ENCODE measurements around the gene THOC7. TPM values are rescaled to one million over a fixed set of nuclear protein-coding genes. Genes with fewer than 3 reads are reported as not detected.

Gene THOC7
- polyA plus RNA-seq, 3 donors: 22.2 to 74.8 (median 70.1) TPM

- H3K4me1 ChIP-seq (ENCODE audit: control insufficient read depth in 1 of 2, insufficient read depth in 2 of 2, low read length in 2 of 2): peaks cover 33 to 46% of the 10 kb centered on the region in 2 donors
- H3K9me3 ChIP-seq (replicated peaks in 1 of 2; ENCODE audit: control insufficient read depth in 1 of 2, insufficient read depth in 1 of 2, low read length in 2 of 2): no peaks in the 10 kb centered on the region
- peaks cover 61% of the 10 kb centered on the region for H3K79me2 ChIP-seq (ENCODE audit: insufficient read depth, low read length)
- peaks cover 43% of the 10 kb centered on the region for H3K4me1 Mint-ChIP-seq
- H3K27ac ChIP-seq (ENCODE audit: low read depth in 1 of 2, low read length in 2 of 2): peak overlapping the region; percentile 81 to 91
- no peaks in the 10 kb centered on the region for H3K9me3 Mint-ChIP-seq
- intact Hi-C loops (cut with micrococcal nuclease): loop anchor here (2.0 to 5.0 kb wide), 4 partner anchors 34 to 66 kb away; no protein-coding TSS in a partner anchor
- H3K36me3 ChIP-seq (replicated peaks in 1 of 2; ENCODE audit: control insufficient read depth in 1 of 2, insufficient read depth in 2 of 2, low read length in 2 of 2): peaks cover 14 to 31% of the 10 kb centered on the region in 2 donors
- peaks cover 24 to 42% of the 10 kb centered on the region in 2 donors for H3K36me3 Mint-ChIP-seq
- H3K27me3 Mint-ChIP-seq (ENCODE audit: low read depth in 3 of 3): peaks cover 0 to 4% (median 0%) of the 10 kb centered on the region in 3 donors
- peak overlapping the region; percentile 92 to 95 for H3K4me3 Mint-ChIP-seq
- peak overlapping the region; percentile 81 for H2AFZ ChIP-seq (ENCODE audit: insufficient read depth, low read depth, low read length, poor library complexity, severe bottlenecking)
- H3K27me3 ChIP-seq (ENCODE audit: control insufficient read depth in 2 of 2, insufficient read depth in 2 of 2, low read length in 2 of 2): no peaks in the 10 kb centered on the region
- H3K4me3 ChIP-seq (replicated peaks in 1 of 3; ENCODE audit: low read depth in 2 of 3, low read length in 3 of 3): peak overlapping the region; percentile 77 to 89 (median 84)
- H3K27ac Mint-ChIP-seq: peak overlapping the region; percentile 85 to 96 (median 94)
- DNase-seq: peak in 2 of 3 donors; percentile 25 to 35
- no peak for TF ChIP-seq CTCF (IDR thresholded peaks at IDR 0.05)
- H3K9ac ChIP-seq (ENCODE audit: insufficient read depth, low read length, poor library complexity, severe bottlenecking): peak overlapping the region; percentile 81
- peaks cover 35% of the 10 kb centered on the region for H4K20me1 ChIP-seq (ENCODE audit: insufficient read depth, low read length)
- peak overlapping the region; percentile 93 for H3K4me2 ChIP-seq (replicated peaks; ENCODE audit: extremely low read depth, low read length, poor library complexity, severe bottlenecking)
- WGBS (ENCODE audit: insufficient coverage): under 1% methylated on average over 17 of the region's 18 CpGs
These were observed 47.9 kb upstream of the THOC7 start for GRCh38 chr3:63911509-63911872.

- Histone ChIP-seq H3K4me2 (replicated peaks; ENCODE audit: extremely low read depth, low read length, poor library complexity, severe bottlenecking) (peak overlapping the region; percentile 93), H4K20me1 (ENCODE audit: insufficient read depth, low read length) (peaks cover 40% of the 10 kb centered on the region), H2AFZ (ENCODE audit: insufficient read depth, low read depth, low read length, poor library complexity, severe bottlenecking) (no peak overlapping the region), H3K36me3 (replicated peaks in 1 of 2; ENCODE audit: control insufficient read depth in 1 of 2, insufficient read depth in 2 of 2, low read length in 2 of 2) (peaks cover 8 to 31% of the 10 kb centered on the region in 2 donors), H3K9ac (ENCODE audit: insufficient read depth, low read length, poor library complexity, severe bottlenecking) (peak overlapping the region; percentile 81), H3K4me1 (ENCODE audit: control insufficient read depth in 1 of 2, insufficient read depth in 2 of 2, low read length in 2 of 2) (peaks cover 33 to 46% of the 10 kb centered on the region in 2 donors), H3K79me2 (ENCODE audit: insufficient read depth, low read length) (peaks cover 60% of the 10 kb centered on the region), H3K9me3 (replicated peaks in 1 of 2; ENCODE audit: control insufficient read depth in 1 of 2, insufficient read depth in 1 of 2, low read length in 2 of 2) (no peaks in the 10 kb centered on the region), H3K27me3 (ENCODE audit: control insufficient read depth in 2 of 2, insufficient read depth in 2 of 2, low read length in 2 of 2) (no peaks in the 10 kb centered on the region), H3K4me3 (replicated peaks in 1 of 3; ENCODE audit: low read depth in 2 of 3, low read length in 3 of 3) (peak overlapping the region; percentile 77 to 89 (median 84)), H3K27ac (ENCODE audit: low read depth in 1 of 2, low read length in 2 of 2) (peak overlapping the region in 1 of 2 donors; percentile 91)
- Mint-ChIP-seq H3K36me3 (peaks cover 26 to 41% of the 10 kb centered on the region in 2 donors), H3K4me1 (peaks cover 43% of the 10 kb centered on the region), H3K27me3 (ENCODE audit: low read depth in 3 of 3) (peaks cover 0 to 4% (median 0%) of the 10 kb centered on the region in 3 donors), H3K9me3 (no peaks in the 10 kb centered on the region), H3K27ac (peak overlapping the region in 6 of 7 donors; percentile 85 to 95 (median 94)), H3K4me3 (peak overlapping the region; percentile 92 to 95)
- intact Hi-C loops (cut with micrococcal nuclease): loop anchor here (2.0 to 5.0 kb wide), 4 partner anchors 34 to 66 kb away; no protein-coding TSS in a partner anchor
- whole genome bisulfite sequencing (ENCODE audit: insufficient coverage): no CpG with 5 or more reads among the region's 1 CpG
- peak in 1 of 3 donors; percentile 26 for DNase-seq
- no peak for TF ChIP-seq CTCF (IDR thresholded peaks at IDR 0.05)
These were observed 47.3 kb upstream of the THOC7 start for GRCh38 chr3:63910891-63911290.

All from CD14-positive monocyte (primary cell).